HepG2 (cell line): ENCODE results near the gene PDXDC1. TPM values are rescaled to one million over a fixed set of nuclear protein-coding genes. Genes with fewer than 3 reads are reported as not detected.

Experiments
- CBX5 ChIP-seq: sonication (generic); formaldehyde crosslinking; IDR thresholded peaks from 2 replicates; pipeline ENCODE4 v1.4.0; 2020; ENCODE audit warnings: missing genetic modification reagents, borderline replicate concordance
- CREB1 ChIP-seq, 2 experiments: fragments of 450-650 bp in 1 of 2; IDR thresholded peaks; 2 replicates each; pipeline ENCODE4 v1.6.1; 2016 to 2017; ENCODE audit warnings: control low read depth in 1 of 2, mild to moderate bottlenecking in 1 of 2, missing compliant biosample characterization in 1 of 2, missing genetic modification characterization in 1 of 2
- HNF4A ChIP-seq: sonication (generic); formaldehyde crosslinking; IDR thresholded peaks from 2 replicates; pipeline ENCODE4 v1.4.0; 2020; ENCODE audit warnings: missing genetic modification reagents
- JARID2 ChIP-seq: sonication (generic); formaldehyde crosslinking; IDR thresholded peaks from 2 replicates; pipeline ENCODE4 v1.8.1; 2023; ENCODE audit warnings: missing genetic modification reagents, inconsistent platforms; ENCODE audit not compliant: insufficient replicate concordance
- MXD4 ChIP-seq: IDR thresholded peaks from 2 replicates; pipeline ENCODE4 v1.6.1; 2016; ENCODE audit warnings: mild to moderate bottlenecking, missing biosample characterization, missing genetic modification reagents
- NAIF1 ChIP-seq: sonication (generic); formaldehyde crosslinking; IDR thresholded peaks from 2 replicates; pipeline ENCODE4 v1.5.0; 2020; ENCODE audit warnings: mild to moderate bottlenecking, missing genetic modification reagents, borderline replicate concordance
- NFATC3 ChIP-seq: sonication (generic); formaldehyde crosslinking; IDR thresholded peaks from 2 replicates; pipeline ENCODE4 v1.5.1; 2020; ENCODE audit warnings: mild to moderate bottlenecking, missing genetic modification reagents
- NFYB ChIP-seq: sonication (generic); formaldehyde crosslinking; IDR thresholded peaks from 2 replicates; pipeline ENCODE4 v1.4.0; 2020; ENCODE audit warnings: missing genetic modification reagents
- RAD21 ChIP-seq: fragments of 450-650 bp; formaldehyde crosslinking; IDR thresholded peaks from 2 replicates; pipeline ENCODE4 v1.5.0; 2020; ENCODE audit warnings: mild to moderate bottlenecking
- YY1 ChIP-seq: IDR thresholded peaks from 2 replicates; pipeline ENCODE4 v1.6.1; 2011; ENCODE audit warnings: low read length, low read depth, moderate library complexity, mild to moderate bottlenecking; ENCODE audit not compliant: insufficient read depth, insufficient replicate concordance
- ZKSCAN8 ChIP-seq: IDR thresholded peaks from 2 replicates; pipeline ENCODE4 v1.6.1; 2016; ENCODE audit warnings: borderline replicate concordance, missing genetic modification reagents, missing compliant biosample characterization
- ZMAT3 ChIP-seq: sonication (generic); formaldehyde crosslinking; conservative IDR thresholded peaks from 2 replicates; pipeline ENCODE4 v1.7.0; 2021; ENCODE audit warnings: missing genetic modification reagents
- ZMYM2 ChIP-seq: sonication (generic); formaldehyde crosslinking; IDR thresholded peaks from 2 replicates; pipeline ENCODE4 v1.8.0; 2022; ENCODE audit warnings: mild to moderate bottlenecking, missing genetic modification reagents
- ZMYM4 ChIP-seq: sonication (generic); formaldehyde crosslinking; IDR thresholded peaks from 2 replicates; pipeline ENCODE4 v1.8.1; 2023; ENCODE audit warnings: mild to moderate bottlenecking, missing genetic modification reagents
- ZNF232 ChIP-seq: sonication (generic); formaldehyde crosslinking; IDR thresholded peaks from 2 replicates; pipeline ENCODE4 v1.4.0; 2020; ENCODE audit warnings: missing genetic modification reagents, borderline replicate concordance
- ZNF572 ChIP-seq: sonication (generic); formaldehyde crosslinking; IDR thresholded peaks from 2 replicates; pipeline ENCODE4 v1.5.1; 2020; ENCODE audit warnings: mild to moderate bottlenecking, missing genetic modification reagents
- ZNF615 ChIP-seq: sonication (generic); formaldehyde crosslinking; IDR thresholded peaks from 2 replicates; pipeline ENCODE4 v1.5.0; 2020; ENCODE audit warnings: mild to moderate bottlenecking, missing genetic modification reagents, borderline replicate concordance
- ZNF768 ChIP-seq: sonication (generic); formaldehyde crosslinking; IDR thresholded peaks from 2 replicates; pipeline ENCODE4 v1.4.0; 2020; ENCODE audit warnings: missing genetic modification reagents
- polyA plus RNA-seq, 8 experiments: library from polyadenylated mRNA; depleted of rRNA in 3 of 8; stranded (reverse) in 7 of 8; unstranded in 1 of 8; fragments of >200 nt; fragmentation: Illumina TruSeq in 4 of 8; extraction: Trizol in 4 of 8; gene quantifications; 2 replicates each; pipeline versions ENCODE4 v1.2.1 to v1.2.3, GENCODE V29; 2011 to 2016; ENCODE audit warnings: low read depth in 4 of 8, missing spikeins in 1 of 8, mixed read lengths in 1 of 8; ENCODE audit not compliant: insufficient read depth in 1 of 8
- total RNA-seq, 5 experiments: library from RNA; depleted of rRNA; stranded (reverse); fragments of >200 nt; fragmentation: Illumina TruSeq; extraction: Trizol; gene quantifications; 2 replicates each; pipeline ENCODE4 v1.2.3, GENCODE V29; 2016; ENCODE audit warnings: low read depth in 1 of 5
- TF ChIP-seq, protein P1 (sequence below): sonication (generic); formaldehyde crosslinking; IDR thresholded peaks from 2 replicates; pipeline ENCODE4 v1.4.0; 2020; ENCODE audit warnings: missing genetic modification reagents, borderline replicate concordance
- TF ChIP-seq, protein P2 (sequence below): sonication (generic); formaldehyde crosslinking; conservative IDR thresholded peaks from 2 replicates; pipeline ENCODE4 v1.4.0; 2020; ENCODE audit warnings: missing genetic modification reagents
- TF ChIP-seq, protein P3 (sequence below): sonication (generic); formaldehyde crosslinking; IDR thresholded peaks from 2 replicates; pipeline ENCODE4 v1.8.1; 2023; ENCODE audit warnings: missing genetic modification reagents, mild to moderate bottlenecking, borderline replicate concordance
- TF ChIP-seq, protein P4 (sequence below): sonication (generic); formaldehyde crosslinking; IDR thresholded peaks from 2 replicates; pipeline ENCODE4 v1.4.0; 2020; ENCODE audit warnings: mild to moderate bottlenecking, missing genetic modification reagents

PDXDC1 gene
- total and polyA plus RNA-seq, 2 of the 13 experiments (the other 11 are each of a cell fraction or from before 2014, with no cell fraction given): 133 to 169 TPM

DNA sequence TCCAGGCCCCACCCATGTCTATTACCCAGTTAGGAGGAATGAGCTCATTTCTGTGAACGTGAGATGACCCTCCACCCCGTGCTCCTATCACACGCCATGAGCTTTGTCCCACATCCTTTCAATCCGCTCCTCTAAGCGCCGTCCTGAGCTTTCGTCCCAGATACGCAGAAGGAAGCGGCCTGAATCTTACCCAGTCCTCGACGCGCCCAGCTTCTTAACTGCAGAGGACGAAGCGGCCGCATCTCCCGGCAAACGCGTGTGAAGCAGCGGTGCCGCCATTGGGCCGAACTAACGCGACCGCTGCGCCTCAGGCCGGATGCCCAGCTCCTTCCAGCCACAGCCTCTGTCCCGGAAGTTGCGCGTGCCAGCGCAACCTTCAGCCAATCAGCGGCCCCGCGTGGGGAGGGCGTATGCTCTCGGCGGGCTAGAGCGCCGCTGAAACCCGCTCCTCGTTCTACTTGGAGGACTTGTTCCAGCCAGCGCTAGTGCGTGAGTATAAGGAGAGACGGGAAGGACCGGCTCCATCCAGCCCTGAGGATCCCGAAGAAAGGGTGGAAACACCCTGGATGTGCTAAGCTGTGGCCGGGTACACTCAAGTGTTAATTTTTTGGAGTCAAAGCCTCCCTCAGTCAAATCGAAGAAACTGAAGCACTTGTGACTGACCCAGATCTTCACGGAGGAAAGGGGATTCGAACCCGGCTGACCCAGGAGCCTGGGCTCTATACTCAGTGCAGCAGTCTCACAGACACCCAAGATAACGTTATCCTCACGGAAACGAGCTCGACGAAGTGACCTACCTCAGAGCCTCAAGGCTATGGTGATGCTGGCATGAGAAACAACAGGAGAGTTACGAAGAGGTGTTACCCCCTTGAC, 119.4 kb downstream of the PDXDC1 start, which contains the start of gene RRN3 (continued):
- TF ChIP-seq, protein P1, sequence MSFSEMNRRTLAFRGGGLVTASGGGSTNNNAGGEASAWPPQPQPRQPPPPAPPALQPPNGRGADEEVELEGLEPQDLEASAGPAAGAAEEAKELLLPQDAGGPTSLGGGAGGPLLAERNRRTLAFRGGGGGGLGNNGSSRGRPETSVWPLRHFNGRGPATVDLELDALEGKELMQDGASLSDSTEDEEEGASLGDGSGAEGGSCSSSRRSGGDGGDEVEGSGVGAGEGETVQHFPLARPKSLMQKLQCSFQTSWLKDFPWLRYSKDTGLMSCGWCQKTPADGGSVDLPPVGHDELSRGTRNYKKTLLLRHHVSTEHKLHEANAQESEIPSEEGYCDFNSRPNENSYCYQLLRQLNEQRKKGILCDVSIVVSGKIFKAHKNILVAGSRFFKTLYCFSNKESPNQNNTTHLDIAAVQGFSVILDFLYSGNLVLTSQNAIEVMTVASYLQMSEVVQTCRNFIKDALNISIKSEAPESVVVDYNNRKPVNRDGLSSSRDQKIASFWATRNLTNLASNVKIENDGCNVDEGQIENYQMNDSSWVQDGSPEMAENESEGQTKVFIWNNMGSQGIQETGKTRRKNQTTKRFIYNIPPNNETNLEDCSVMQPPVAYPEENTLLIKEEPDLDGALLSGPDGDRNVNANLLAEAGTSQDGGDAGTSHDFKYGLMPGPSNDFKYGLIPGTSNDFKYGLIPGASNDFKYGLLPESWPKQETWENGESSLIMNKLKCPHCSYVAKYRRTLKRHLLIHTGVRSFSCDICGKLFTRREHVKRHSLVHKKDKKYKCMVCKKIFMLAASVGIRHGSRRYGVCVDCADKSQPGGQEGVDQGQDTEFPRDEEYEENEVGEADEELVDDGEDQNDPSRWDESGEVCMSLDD: 0 out of 2 replicates have a peak, but pooled peaks have one; percentile 63
- peak; percentile 89 for TF ChIP-seq ZMYM4
- TF ChIP-seq ZNF615 (CRISPR knock-in tag): peak; percentile 85; the same call in 1 of the 2 replicates
- peak; percentile 60 for TF ChIP-seq NFATC3 (CRISPR knock-in tag)
- TF ChIP-seq RAD21 (CRISPR knock-in tag): peak; percentile 48; the same call in 1 of the 2 replicates
- TF ChIP-seq JARID2: peak; percentile 74
- TF ChIP-seq CREB1 (IDR thresholded peaks at IDR 0.05): peak; percentile 80
- peak; percentile 93 for TF ChIP-seq CREB1 (CRISPR knock-in tag; IDR thresholded peaks at IDR 0.05)
- TF ChIP-seq ZMAT3 (CRISPR knock-in tag): peak; percentile 98
- TF ChIP-seq NAIF1 (CRISPR knock-in tag): peak; percentile 65; the same call in 1 of the 2 replicates
- TF ChIP-seq HNF4A: peak; percentile 63
- peak; percentile 83 for TF ChIP-seq ZNF572
- TF ChIP-seq ZKSCAN8 (CRISPR knock-in tag): peak; percentile 85
- TF ChIP-seq, protein P2, sequence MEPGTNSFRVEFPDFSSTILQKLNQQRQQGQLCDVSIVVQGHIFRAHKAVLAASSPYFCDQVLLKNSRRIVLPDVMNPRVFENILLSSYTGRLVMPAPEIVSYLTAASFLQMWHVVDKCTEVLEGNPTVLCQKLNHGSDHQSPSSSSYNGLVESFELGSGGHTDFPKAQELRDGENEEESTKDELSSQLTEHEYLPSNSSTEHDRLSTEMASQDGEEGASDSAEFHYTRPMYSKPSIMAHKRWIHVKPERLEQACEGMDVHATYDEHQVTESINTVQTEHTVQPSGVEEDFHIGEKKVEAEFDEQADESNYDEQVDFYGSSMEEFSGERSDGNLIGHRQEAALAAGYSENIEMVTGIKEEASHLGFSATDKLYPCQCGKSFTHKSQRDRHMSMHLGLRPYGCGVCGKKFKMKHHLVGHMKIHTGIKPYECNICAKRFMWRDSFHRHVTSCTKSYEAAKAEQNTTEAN (CRISPR knock-in tag): peak; percentile 82; the same call in 1 of the 2 replicates
- TF ChIP-seq, protein P3, sequence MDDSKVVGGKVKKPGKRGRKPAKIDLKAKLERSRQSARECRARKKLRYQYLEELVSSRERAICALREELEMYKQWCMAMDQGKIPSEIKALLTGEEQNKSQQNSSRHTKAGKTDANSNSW (CRISPR knock-in tag): peak; percentile 82; the same call in 1 of the 2 replicates
- TF ChIP-seq ZMYM2: peak; percentile 71; the same call in 1 of the 2 replicates
- TF ChIP-seq, protein P4, sequence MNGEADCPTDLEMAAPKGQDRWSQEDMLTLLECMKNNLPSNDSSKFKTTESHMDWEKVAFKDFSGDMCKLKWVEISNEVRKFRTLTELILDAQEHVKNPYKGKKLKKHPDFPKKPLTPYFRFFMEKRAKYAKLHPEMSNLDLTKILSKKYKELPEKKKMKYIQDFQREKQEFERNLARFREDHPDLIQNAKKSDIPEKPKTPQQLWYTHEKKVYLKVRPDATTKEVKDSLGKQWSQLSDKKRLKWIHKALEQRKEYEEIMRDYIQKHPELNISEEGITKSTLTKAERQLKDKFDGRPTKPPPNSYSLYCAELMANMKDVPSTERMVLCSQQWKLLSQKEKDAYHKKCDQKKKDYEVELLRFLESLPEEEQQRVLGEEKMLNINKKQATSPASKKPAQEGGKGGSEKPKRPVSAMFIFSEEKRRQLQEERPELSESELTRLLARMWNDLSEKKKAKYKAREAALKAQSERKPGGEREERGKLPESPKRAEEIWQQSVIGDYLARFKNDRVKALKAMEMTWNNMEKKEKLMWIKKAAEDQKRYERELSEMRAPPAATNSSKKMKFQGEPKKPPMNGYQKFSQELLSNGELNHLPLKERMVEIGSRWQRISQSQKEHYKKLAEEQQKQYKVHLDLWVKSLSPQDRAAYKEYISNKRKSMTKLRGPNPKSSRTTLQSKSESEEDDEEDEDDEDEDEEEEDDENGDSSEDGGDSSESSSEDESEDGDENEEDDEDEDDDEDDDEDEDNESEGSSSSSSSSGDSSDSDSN (CRISPR knock-in tag): peak; percentile 76
- peak; percentile 92 for TF ChIP-seq YY1
- peak; percentile 83; the same call in 1 of the 2 replicates for TF ChIP-seq CBX5 (CRISPR knock-in tag)
- TF ChIP-seq MXD4: peak; percentile 96
- peak; percentile 79; the same call in 1 of the 2 replicates for TF ChIP-seq ZNF768 (CRISPR knock-in tag)
- peak; percentile 77; the same call in 1 of the 2 replicates for TF ChIP-seq ZNF232 (CRISPR knock-in tag)
- TF ChIP-seq NFYB (CRISPR knock-in tag): peak; percentile 96
